Measurements from ENCODE around the gene ZNF57. TPM values are rescaled to one million over a fixed set of nuclear protein-coding genes. Genes with fewer than 3 reads are reported as not detected.

The ZNF57 gene
- total and polyA plus RNA-seq, 2 of the 13 experiments (the other 11 are each of a cell fraction or from before 2014, with no cell fraction given), result 6.6 to 17.5 TPM

GRCh38 chr19:2942928-2943640 lies 42.4 kb downstream of the ZNF57 start (continued):
- TF ChIP-seq SRSF4 (IDR thresholded peaks at IDR 0.05; ENCODE audit: low read depth, low read length, poor library complexity, severe bottlenecking) (no peak), POLR2AphosphoS2 (IDR thresholded peaks at IDR 0.05; ENCODE audit: low read depth, low read length) (no peak), TRIM22 (IDR thresholded peaks at IDR 0.05) (no peak), FOXA3 (CRISPR knock-in tag; IDR thresholded peaks at IDR 0.05) (no peak)

GRCh38 chr19:2944403-2944774 lies 43.7 kb downstream of the ZNF57 start:
- Histone ChIP-seq H3K4me1 (ENCODE audit: insufficient read depth, low read length) (peaks cover 28% of the 10 kb centered on the region), H3K79me2 (ENCODE audit: insufficient read depth, low read length) (peaks cover 36% of the 10 kb centered on the region), H3K27me3 (ENCODE audit: control insufficient read depth in 1 of 2, insufficient read depth in 2 of 2, low read length in 2 of 2) (no peaks in the 10 kb centered on the region; a peak in 1 of 5 replicates), H3K9ac (ENCODE audit: insufficient read depth, low read depth, low read length) (peak overlapping the region; percentile 81), H3K27ac (ENCODE audit: extremely low read length, insufficient read depth, low read length) (peak overlapping the region; percentile 86), H3K36me3 (replicated peaks in 1 of 2; ENCODE audit: control insufficient read depth in 1 of 2, insufficient read depth in 2 of 2, low read length in 2 of 2) (peaks cover 2 to 4% of the 10 kb centered on the region in 2 experiments; a peak in 3 of 5 replicates), H4K20me1 (ENCODE audit: insufficient read depth, low read length) (peaks cover 4% of the 10 kb centered on the region; the same call in 1 of the 2 replicates), H3K4me2 (ENCODE audit: low read depth, low read length) (peak overlapping the region; percentile 90), H2AFZ (ENCODE audit: low read length) (no peak overlapping the region), H3K9me3 (ENCODE audit: low read length) (no peaks in the 10 kb centered on the region), H3K4me3 (replicated peaks in 1 of 3; ENCODE audit: insufficient read depth in 1 of 3, low read depth in 2 of 3, low read length in 3 of 3) (peak overlapping the region; percentile 84 to 90 (median 88))
- POLR2A ChIA-PET, result interaction anchor here (1.1 to 3.3 kb wide), 3 partner anchors 33 to 78 kb away, joined by 4 to 20 read pairs (median 14); partner anchors contain the start of genes TLE6, ZNF556 and ZNF57
- TF ChIP-seq RNF2 (conservative IDR thresholded peaks at IDR 0.05; ENCODE audit: low read depth) (0 out of 2 replicates have a peak, but pooled peaks have one; percentile 7), YEATS2 (CRISPR knock-in tag; IDR thresholded peaks at IDR 0.05; ENCODE audit: borderline replicate concordance) (no peak), EED (CRISPR knock-in tag; IDR thresholded peaks at IDR 0.05) (peak; percentile 62; the same call in 1 of the 2 replicates), SMC3 (IDR thresholded peaks at IDR 0.05; ENCODE audit: low read length) (no peak), ZZZ3 (CRISPR knock-in tag; IDR thresholded peaks at IDR 0.05; ENCODE audit: borderline replicate concordance) (0 out of 2 replicates have a peak, but pooled peaks have one; percentile 27), ZNF589 (CRISPR knock-in tag; conservative IDR thresholded peaks at IDR 0.05) (peak; percentile 84; the same call in 1 of the 2 replicates), ZBTB46 (CRISPR knock-in tag; IDR thresholded peaks at IDR 0.05; ENCODE audit: borderline replicate concordance) (peak; percentile 30; the same call in 1 of the 2 replicates), SOX13 (IDR thresholded peaks at IDR 0.05) (no peak), SOX13 (CRISPR knock-in tag; conservative IDR thresholded peaks at IDR 0.05 in 1 of 2, IDR thresholded peaks at IDR 0.05 in 1 of 2) (0 out of 4 replicates have a peak, but pooled peaks of 1 of the 2 experiments have one; percentile 23), HNRNPK (IDR thresholded peaks at IDR 0.05; ENCODE audit: low read depth, low read length, poor library complexity, severe bottlenecking) (peak; percentile 77), ZNF788 (CRISPR knock-in tag; IDR thresholded peaks at IDR 0.05; ENCODE audit: borderline replicate concordance) (peak; percentile 30; the same call in 1 of the 2 replicates)
- FAIRE-seq (no peak), DNase-seq (ENCODE audit: low spot score) (no peak), ATAC-seq (no peak; the same call in 2 of the 3 replicates)
- CTCF ChIA-PET (ENCODE audit: low intra/inter-chr PET ratio, low total read pairs), result no interaction called here
- BruUV-seq (replicated peaks), result no TSS peak
- in situ Hi-C loops (cut with HindIII; ENCODE audit: extremely low pct_ligation_motif_present, low pct_unique_long_range_greater_than_20kb), result no loop called here
- intact Hi-C loops (cut with micrococcal nuclease; ENCODE audit: unreplicated experiment), result no loop called here
- WGBS (ENCODE audit: low lambda C conversion rate), result 0% methylated on average over 23 of the region's 23 CpGs
